HL-60 (cell line): ENCODE measurements around the gene FNIP1.

ENCODE experiments used
- DNase-seq, 2 experiments: peaks; one replicate each; pipeline ENCODE4 v3.0.0-alpha.2; 2010 to 2020; ENCODE audit warnings: low read depth in 1 of 2, low spot score in 1 of 2
- H3K27ac ChIP-seq: fragments of 250-450 bp; sonication (Bioruptor Pico); replicated peaks from 2 replicates; pipeline ENCODE4 v1.5.1; 2020; ENCODE audit warnings: mild to moderate bottlenecking, moderate library complexity
- H3K27me3 ChIP-seq: fragments of 250-450 bp; sonication (Bioruptor Pico); 2 replicates; pipeline ENCODE4 v1.5.1; 2021; ENCODE audit warnings: mild to moderate bottlenecking, moderate library complexity; ENCODE audit not compliant: insufficient read depth, poor library complexity, severe bottlenecking
- H3K4me3 ChIP-seq: replicated peaks from 2 replicates; pipeline ENCODE4 v1.5.1; 2011; ENCODE audit warnings: mild to moderate bottlenecking, control low read depth, low read length; ENCODE audit not compliant: insufficient read depth
- CTCF ChIP-seq: IDR thresholded peaks from one replicate; pipeline ENCODE4 v1.5.1; 2011; ENCODE audit warnings: low read length, control low read depth, inconsistent platforms; ENCODE audit not compliant: insufficient read depth
- GABPA ChIP-seq: IDR thresholded peaks from 2 replicates; pipeline ENCODE4 v1.6.1; 2012; ENCODE audit warnings: low read depth
- POLR2AphosphoS5 ChIP-seq: IDR thresholded peaks from 2 replicates; pipeline ENCODE4 v1.6.1; 2012; ENCODE audit warnings: low read depth
- SPI1 ChIP-seq: IDR thresholded peaks from 2 replicates; pipeline ENCODE4 v1.6.1; 2012; ENCODE audit warnings: low read depth, mild to moderate bottlenecking, borderline replicate concordance
- TF ChIP-seq, protein P1 (sequence below): IDR thresholded peaks from 2 replicates; pipeline ENCODE4 v1.6.1; 2012; ENCODE audit warnings: low read depth; ENCODE audit not compliant: insufficient replicate concordance

Gene FNIP1

GRCh38 chr5:131810510-131811249, 13.9 kb upstream of the FNIP1 start:
- no peaks in the 10 kb centered on the region for H3K27me3 ChIP-seq
- no peak overlapping the region for H3K4me3 ChIP-seq
- DNase-seq = no peak
- no peak overlapping the region for H3K27ac ChIP-seq
- TF ChIP-seq POLR2AphosphoS5 (no peak), GABPA (no peak), CTCF (no peak)

- Histone ChIP-seq H3K27ac (peak overlapping the region; percentile 99), H3K4me3 (peak overlapping the region; percentile 72), H3K27me3 (no peaks in the 10 kb centered on the region)
- TF ChIP-seq POLR2AphosphoS5 (no peak; the same call in 1 of the 2 replicates), CTCF (no peak), GABPA (no peak), SPI1 (no peak)
- TF ChIP-seq, protein P1, sequence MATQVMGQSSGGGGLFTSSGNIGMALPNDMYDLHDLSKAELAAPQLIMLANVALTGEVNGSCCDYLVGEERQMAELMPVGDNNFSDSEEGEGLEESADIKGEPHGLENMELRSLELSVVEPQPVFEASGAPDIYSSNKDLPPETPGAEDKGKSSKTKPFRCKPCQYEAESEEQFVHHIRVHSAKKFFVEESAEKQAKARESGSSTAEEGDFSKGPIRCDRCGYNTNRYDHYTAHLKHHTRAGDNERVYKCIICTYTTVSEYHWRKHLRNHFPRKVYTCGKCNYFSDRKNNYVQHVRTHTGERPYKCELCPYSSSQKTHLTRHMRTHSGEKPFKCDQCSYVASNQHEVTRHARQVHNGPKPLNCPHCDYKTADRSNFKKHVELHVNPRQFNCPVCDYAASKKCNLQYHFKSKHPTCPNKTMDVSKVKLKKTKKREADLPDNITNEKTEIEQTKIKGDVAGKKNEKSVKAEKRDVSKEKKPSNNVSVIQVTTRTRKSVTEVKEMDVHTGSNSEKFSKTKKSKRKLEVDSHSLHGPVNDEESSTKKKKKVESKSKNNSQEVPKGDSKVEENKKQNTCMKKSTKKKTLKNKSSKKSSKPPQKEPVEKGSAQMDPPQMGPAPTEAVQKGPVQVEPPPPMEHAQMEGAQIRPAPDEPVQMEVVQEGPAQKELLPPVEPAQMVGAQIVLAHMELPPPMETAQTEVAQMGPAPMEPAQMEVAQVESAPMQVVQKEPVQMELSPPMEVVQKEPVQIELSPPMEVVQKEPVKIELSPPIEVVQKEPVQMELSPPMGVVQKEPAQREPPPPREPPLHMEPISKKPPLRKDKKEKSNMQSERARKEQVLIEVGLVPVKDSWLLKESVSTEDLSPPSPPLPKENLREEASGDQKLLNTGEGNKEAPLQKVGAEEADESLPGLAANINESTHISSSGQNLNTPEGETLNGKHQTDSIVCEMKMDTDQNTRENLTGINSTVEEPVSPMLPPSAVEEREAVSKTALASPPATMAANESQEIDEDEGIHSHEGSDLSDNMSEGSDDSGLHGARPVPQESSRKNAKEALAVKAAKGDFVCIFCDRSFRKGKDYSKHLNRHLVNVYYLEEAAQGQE = no peak
- DNase-seq = peak; percentile 7 to 12
These were observed 681 bp downstream of the FNIP1 start for GRCh38 chr5:131795879-131796792.

DNA sequence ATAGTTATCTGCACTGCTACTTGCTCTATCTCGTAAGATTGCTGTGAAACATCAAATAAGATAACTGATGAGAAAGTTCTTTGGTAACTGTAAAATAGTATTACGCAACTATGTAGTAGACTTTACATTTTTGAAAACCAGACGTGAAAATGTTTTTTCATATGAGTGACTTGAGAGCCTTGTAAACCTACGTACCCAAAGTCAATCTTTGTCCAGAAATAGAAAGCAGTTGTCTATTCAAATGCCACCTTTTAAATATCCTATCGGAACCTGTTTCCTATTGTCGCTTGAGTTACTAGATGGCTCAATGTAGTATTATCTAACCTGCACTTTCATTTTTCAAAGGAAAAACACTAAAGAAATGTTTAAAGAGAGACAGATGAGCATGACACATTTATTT, 1.6 kb downstream of the FNIP1 start:
- Histone ChIP-seq H3K4me3 (peak overlapping the region; percentile 72), H3K27ac (peak overlapping the region; percentile 99), H3K27me3 (no peaks in the 10 kb centered on the region)
- TF ChIP-seq SPI1 (no peak), POLR2AphosphoS5 (no peak), CTCF (no peak), GABPA (no peak)
- TF ChIP-seq, protein P1 = no peak
- peak in 1 of 2 experiments; percentile 13 for DNase-seq
